HG02642 (cell line): Measurements from ENCODE around the gene CCDC83.
A peak's percentile ranks its signal among the peaks of the same experiment; 100 is the strongest.
"Not testable (repeated sequence)": the region's sequence is repeated elsewhere in the genome, so short reads cannot be mapped to it uniquely, and the experiment has no call there.

Source experiments
- ATAC-seq: cut with Tn5 transposase; IDR thresholded peaks from one replicate; pipeline ENCODE4 v1.9.1; 2021; ENCODE audit warnings: mild to moderate bottlenecking; ENCODE audit not compliant: unreplicated experiment, poor library complexity

Gene CCDC83

GRCh38 chr11:85875505-85875904 is 20.3 kb downstream of the CCDC83 start:
- ATAC-seq = no peak

GRCh38 chr11:85884581-85885021 is 29.4 kb downstream of the CCDC83 start:
- no peak for ATAC-seq

GRCh38 chr11:85886089-85887056 is 31.2 kb downstream of the CCDC83 start:
- no peak for ATAC-seq

GRCh38 chr11:85889108-85889507 is 33.9 kb downstream of the CCDC83 start:
- no peak for ATAC-seq

GRCh38 chr11:85889676-85890579 is 34.7 kb downstream of the CCDC83 start:
- ATAC-seq = no peak

- no peak for ATAC-seq
These were observed 38.2 kb downstream of the CCDC83 start for GRCh38 chr11:85893395-85893794.

- ATAC-seq = no peak
These were observed 41.7 kb downstream of the CCDC83 start for GRCh38 chr11:85896876-85897275.

- no peak for ATAC-seq
These were observed 43.3 kb downstream of the CCDC83 start for GRCh38 chr11:85898456-85898855.

GRCh38 chr11:85902353-85902752 is 47.2 kb downstream of the CCDC83 start:
- ATAC-seq = no peak

- no peak for ATAC-seq
These were observed 48.2 kb downstream of the CCDC83 start for GRCh38 chr11:85903406-85903805.

- no peak for ATAC-seq
These were observed 48.6 kb downstream of the CCDC83 start for GRCh38 chr11:85903811-85904210.

GRCh38 chr11:85912414-85912813 is 57.2 kb downstream of the CCDC83 start:
- ATAC-seq = no peak

- no peak for ATAC-seq
These were observed 58.3 kb downstream of the CCDC83 start for GRCh38 chr11:85913513-85913912.

GRCh38 chr11:85914425-85914824 is 59.2 kb downstream of the CCDC83 start:
- ATAC-seq = no peak

- no peak for ATAC-seq
These were observed 64.0 kb downstream of the CCDC83 start for GRCh38 chr11:85918910-85919794.

GRCh38 chr11:85922367-85922766 is 67.2 kb downstream of the CCDC83 start:
- peak; percentile 75 for ATAC-seq

GRCh38 chr11:85923455-85923854 is 68.3 kb downstream of the CCDC83 start:
- ATAC-seq = no peak

- not testable (repeated sequence) for ATAC-seq
These were observed 71.6 kb downstream of the CCDC83 start for GRCh38 chr11:85926653-85927214.

GRCh38 chr11:85930879-85931366 is 75.7 kb downstream of the CCDC83 start:
- no peak for ATAC-seq
